Mucosa of descending colon (tissue), 3 donors: ENCODE data around the gene SMCHD1. TPM values are rescaled to one million over a fixed set of nuclear protein-coding genes. Genes with fewer than 3 reads are reported as not detected.

Source experiments
- ATAC-seq: fragments of 200-7000 bp; cut with Tn5 transposase; one replicate; pipeline ENCODE4 v1.9.1; 2020; ENCODE audit warnings: mild to moderate bottlenecking, moderate library complexity
- DNase-seq, 3 donors: peaks; one replicate each; pipeline ENCODE4 v3.0.0-alpha.2; 2020
- H3K36me3 ChIP-seq: fragments of 200-600 bp; one replicate; pipeline ENCODE4 v1.8.0; 2021; ENCODE audit warnings: low read depth, mild to moderate bottlenecking
- H3K4me1 ChIP-seq: fragments of 200-600 bp; one replicate; pipeline ENCODE4 v1.8.0; 2021; ENCODE audit warnings: low read depth, mild to moderate bottlenecking
- H3K4me3 ChIP-seq: fragments of 200-600 bp; one replicate; pipeline ENCODE4 v1.8.0; 2021; ENCODE audit warnings: mild to moderate bottlenecking
- H3K9me3 ChIP-seq: fragments of 200-600 bp; one replicate; pipeline ENCODE4 v1.8.0; 2021; ENCODE audit warnings: mild to moderate bottlenecking
- CTCF ChIP-seq: fragments of 200-600 bp; IDR thresholded peaks from one replicate; pipeline ENCODE4 v1.8.0; 2022; ENCODE audit warnings: antibody characterized with exemption, mild to moderate bottlenecking
- intact Hi-C, 2 donors: fragments of 100-400 bp; cut with DNase I in 1 of 2; cut with micrococcal nuclease in 1 of 2; formaldehyde crosslinking; loops; one replicate each; pipeline versions ENCODE4 v1.11.0 to v1.11.1; 2022; cut with DNase I, micrococcal nuclease
- total RNA-seq, 3 donors: library from RNA; stranded (reverse); fragmentation: NEBNext Ultra II Directional in 2 of 3; extraction: Animal tissue kit (Norgen Biotek cat#: 25700) in 2 of 3; gene quantifications; one replicate each; pipeline versions ENCODE4 v1.2.1 to v1.2.4, GENCODE V29; 2021 to 2023
- donor health status: DM: no; HTN: no; CAD: no; lungs with moderate emphysema.
- donor health status: DM: no; HTN: no; CAD: no.
- donor health status: DM: no; HTN: yes; CAD: no.

SMCHD1 gene
- total RNA-seq, 3 donors from 2014 or later, result 66.4 to 94.3 (median 83.4) TPM

- H3K4me1 ChIP-seq, result peaks cover 25% of the 10 kb centered on the region
- DNase-seq, result peak; percentile 73 to 84 (median 80)
- ATAC-seq, result peak; percentile 74
- TF ChIP-seq CTCF, result no peak
- intact Hi-C loops, result no loop called here
- no peaks in the 10 kb centered on the region for H3K36me3 ChIP-seq
- H3K4me3 ChIP-seq, result no peak overlapping the region
- H3K9me3 ChIP-seq, result no peaks in the 10 kb centered on the region
Measured at GRCh38 chr18:2636126-2636631, 19.3 kb upstream of the SMCHD1 start.

GRCh38 chr18:2641638-2642037, 13.9 kb upstream of the SMCHD1 start:
- intact Hi-C loops, result no loop called here
- no peak overlapping the region for H3K4me3 ChIP-seq
- no peak for TF ChIP-seq CTCF
- H3K9me3 ChIP-seq, result no peaks in the 10 kb centered on the region
- H3K4me1 ChIP-seq, result peaks cover 29% of the 10 kb centered on the region
- no peaks in the 10 kb centered on the region for H3K36me3 ChIP-seq
- DNase-seq (no peak), ATAC-seq (peak; percentile 65)

- H3K9me3 ChIP-seq, result no peaks in the 10 kb centered on the region
- no peaks in the 10 kb centered on the region for H3K36me3 ChIP-seq
- no peak overlapping the region for H3K4me3 ChIP-seq
- H3K4me1 ChIP-seq, result peaks cover 21% of the 10 kb centered on the region
- TF ChIP-seq CTCF, result no peak
- no peak for ATAC-seq
- intact Hi-C loops, result no loop called here
- DNase-seq, result no peak
Measured at GRCh38 chr18:2642771-2643170, 12.8 kb upstream of the SMCHD1 start.

- Histone ChIP-seq H3K36me3 (no peaks in the 10 kb centered on the region), H3K4me1 (peaks cover 11% of the 10 kb centered on the region), H3K4me3 (no peak overlapping the region), H3K9me3 (no peaks in the 10 kb centered on the region)
- intact Hi-C loops, result no loop called here
- TF ChIP-seq CTCF, result no peak
- DNase-seq, result no peak
- no peak for ATAC-seq
Measured at GRCh38 chr18:2644535-2644934, 11.0 kb upstream of the SMCHD1 start.

- DNase-seq, result no peak
- no peak for TF ChIP-seq CTCF
- no peak for ATAC-seq
- Histone ChIP-seq H3K4me1 (peaks cover 10% of the 10 kb centered on the region), H3K4me3 (peak overlapping the region; percentile 3), H3K36me3 (no peaks in the 10 kb centered on the region), H3K9me3 (no peaks in the 10 kb centered on the region)
- intact Hi-C loops, result loop anchor here in 1 of 2 donors (10.0 kb wide), 1 partner anchor 77 kb away; the partner anchor contains the start of genes METTL4 and NDC80
Measured at GRCh38 chr18:2651981-2652380, 3.5 kb upstream of the SMCHD1 start.

GRCh38 chr18:2653467-2653866, 2.1 kb upstream of the SMCHD1 start:
- peaks cover 19% of the 10 kb centered on the region for H3K4me1 ChIP-seq
- H3K9me3 ChIP-seq, result no peaks in the 10 kb centered on the region
- no peak overlapping the region for H3K4me3 ChIP-seq

More at GRCh38 chr18:2653467-2653866, 2.1 kb upstream of the SMCHD1 start:
- no peak for TF ChIP-seq CTCF
- ATAC-seq (no peak), DNase-seq (no peak)
- peaks cover 4% of the 10 kb centered on the region for H3K36me3 ChIP-seq
- intact Hi-C loops, result loop anchor here in 1 of 2 donors (10.0 kb wide), 1 partner anchor 79 kb away; the partner anchor contains the start of genes METTL4 and NDC80
